HepG2 (cell line): ENCODE measurements around the gene VAV2. TPM values are rescaled to one million over a fixed set of nuclear protein-coding genes. Genes with fewer than 3 reads are reported as not detected.

Experiments used
- ATAC-seq: fragments of 200-7000 bp; cut with Tn5 transposase; 3 replicates; pipeline ENCODE4 v1.9.1; 2020; ENCODE audit warnings: mild to moderate bottlenecking, moderate library complexity
- BruUV-seq: library from RNA; stranded (reverse); fragments of 400-500 nt; replicated peaks from 2 replicates; lab custom pipeline; 2021; lab: Mats Ljungman, UMichigan
- CTCF ChIA-PET: fragments of 300-600 bp; formaldehyde crosslinking; extraction: SDS; loops from one replicate; lab custom pipeline; 2021; ENCODE audit warnings: low total read pairs, inconsistent platforms, low intra/inter-chr PET ratio; lab: Yijun Ruan, JAX
- POLR2A ChIA-PET: fragments of 350-600 bp; sonication (Branson Sonifier 250); formaldehyde crosslinking; loops from one replicate; lab custom pipeline; 2020; ENCODE audit warnings: antibody characterized with exemption, inconsistent platforms; lab: Yijun Ruan, JAX
- DNase-seq: peaks from one replicate; pipeline ENCODE4 v3.0.0-alpha.2; 2015; ENCODE audit warnings: low spot score
- FAIRE-seq: peaks from 3 replicates; lab custom pipeline; 2011; peaks lifted over from hg19 to GRCh38; lab: Jason Lieb, UNC
- H2AFZ ChIP-seq: one replicate; pipeline ENCODE4 v1.6.1; 2011; ENCODE audit warnings: low read length, inconsistent platforms
- H3K27ac ChIP-seq: fragments of 300-600 bp; 3 replicates; pipeline ENCODE4 v1.8.0; 2011; ENCODE audit warnings: mixed run types, mild to moderate bottlenecking, mixed read lengths, low read length, inconsistent platforms; ENCODE audit not compliant: insufficient read depth; ENCODE audit errors: extremely low read length
- H3K27me3 ChIP-seq, 2 experiments: fragments of 200-600 bp in 1 of 2; 2 replicates in 1 of 2; 3 replicates in 1 of 2; pipeline versions ENCODE4 v1.6.0 to v1.8.0; 2011; ENCODE audit warnings: low read length in 2 of 2, mild to moderate bottlenecking in 2 of 2, moderate library complexity in 2 of 2, inconsistent platforms in 1 of 2; ENCODE audit not compliant: insufficient read depth in 2 of 2, control insufficient read depth in 1 of 2
- H3K36me3 ChIP-seq, 2 experiments: fragments of 200-600 bp in 1 of 2; replicated peaks in 1 of 2; 2 replicates in 1 of 2; 3 replicates in 1 of 2; pipeline versions ENCODE4 v1.5.1 to v1.8.0; 2011; ENCODE audit warnings: low read length in 2 of 2, inconsistent platforms in 1 of 2; ENCODE audit not compliant: insufficient read depth in 2 of 2, control insufficient read depth in 1 of 2
- H3K4me1 ChIP-seq: 2 replicates; pipeline ENCODE4 v1.5.1; 2012; ENCODE audit warnings: low read length, inconsistent platforms; ENCODE audit not compliant: insufficient read depth
- H3K4me2 ChIP-seq: 2 replicates; pipeline ENCODE4 v1.6.0; 2011; ENCODE audit warnings: low read depth, low read length, inconsistent platforms
- H3K4me3 ChIP-seq, 3 experiments: fragments of 200-600 bp in 1 of 3; sonication (generic), shearing (Covaris generic) in 1 of 3; replicated peaks in 1 of 3; 2 replicates each; pipeline ENCODE4 v1.5.1; 2011 to 2016; ENCODE audit warnings: low read length in 3 of 3, inconsistent platforms in 2 of 3, low read depth in 2 of 3, mild to moderate bottlenecking in 2 of 3, control low read depth in 1 of 3, mixed read lengths in 1 of 3; ENCODE audit not compliant: insufficient read depth in 1 of 3
- H3K79me2 ChIP-seq: one replicate; pipeline ENCODE4 v1.6.1; 2011; ENCODE audit warnings: low read length, inconsistent platforms; ENCODE audit not compliant: insufficient read depth
- H3K9ac ChIP-seq: 2 replicates; pipeline ENCODE4 v1.6.0; 2011; ENCODE audit warnings: mild to moderate bottlenecking, low read depth, low read length, inconsistent platforms; ENCODE audit not compliant: insufficient read depth
- H3K9me3 ChIP-seq: 2 replicates; pipeline ENCODE4 v1.5.1; 2012; ENCODE audit warnings: mild to moderate bottlenecking, low read length
- H4K20me1 ChIP-seq: 2 replicates; pipeline ENCODE4 v1.6.0; 2011; ENCODE audit warnings: inconsistent platforms, mild to moderate bottlenecking, low read length, moderate library complexity; ENCODE audit not compliant: insufficient read depth
- AKAP8 ChIP-seq: sonication (generic); formaldehyde crosslinking; IDR thresholded peaks from 2 replicates; pipeline ENCODE4 v1.5.1; 2020; ENCODE audit warnings: mild to moderate bottlenecking, missing genetic modification reagents
- HDAC6 ChIP-seq: fragments of 200-600 bp; sonication (generic); IDR thresholded peaks from 2 replicates; pipeline ENCODE4 v1.7.0; 2017; ENCODE audit warnings: mild to moderate bottlenecking, antibody characterized with exemption, low read length, low read depth
- HMG20B ChIP-seq: conservative IDR thresholded peaks from 2 replicates; pipeline ENCODE4 v1.6.1; 2016; ENCODE audit warnings: missing genetic modification reagents, missing compliant biosample characterization
- NFE2L1 ChIP-seq: sonication (generic); formaldehyde crosslinking; IDR thresholded peaks from 2 replicates; pipeline ENCODE4 v1.4.0; 2020; ENCODE audit warnings: missing genetic modification reagents, mild to moderate bottlenecking, borderline replicate concordance
- NFKBIZ ChIP-seq: IDR thresholded peaks from 2 replicates; pipeline ENCODE4 v1.6.1; 2018; ENCODE audit warnings: missing genetic modification reagents, missing compliant biosample characterization
- SMARCE1 ChIP-seq: fragments of 450-650 bp; IDR thresholded peaks from 2 replicates; pipeline ENCODE4 v1.6.1; 2017; ENCODE audit warnings: borderline replicate concordance
- XRCC5 ChIP-seq: fragments of 200-400 bp; formaldehyde crosslinking; optimal IDR thresholded peaks from 2 replicates; pipeline ENCODE3; 2017; ENCODE audit warnings: mild to moderate bottlenecking, low read length
- ZFP37 ChIP-seq: sonication (generic); formaldehyde crosslinking; IDR thresholded peaks from 2 replicates; pipeline ENCODE4 v1.4.0; 2020; ENCODE audit warnings: missing genetic modification reagents, borderline replicate concordance
- ZKSCAN1 ChIP-seq: fragments of 150-350 bp; IDR thresholded peaks from 2 replicates; pipeline ENCODE4 v1.6.1; 2014; ENCODE audit warnings: low read length
- ZMYM4 ChIP-seq: sonication (generic); formaldehyde crosslinking; IDR thresholded peaks from 2 replicates; pipeline ENCODE4 v1.8.1; 2023; ENCODE audit warnings: mild to moderate bottlenecking, missing genetic modification reagents
- ZNF484 ChIP-seq: sonication (generic); formaldehyde crosslinking; IDR thresholded peaks from 2 replicates; pipeline ENCODE4 v1.5.1; 2020; ENCODE audit warnings: mild to moderate bottlenecking, low read depth, missing genetic modification reagents, borderline replicate concordance
- ZNF7 ChIP-seq: IDR thresholded peaks from 2 replicates; pipeline ENCODE4 v1.6.1; 2016; ENCODE audit warnings: missing biosample characterization, missing genetic modification reagents
- WGBS: methylation state at CpG from one replicate; pipeline ENCODE4 v1.1.6; 2017; ENCODE audit warnings: low lambda C conversion rate; 5-methylcytosine and 5-hydroxymethylcytosine counted together
- in situ Hi-C: cut with HindIII; loops from 2 replicates; pipeline ENCODE4 v1.10.0; 2017; ENCODE audit warnings: low pct_unique_long_range_greater_than_20kb; ENCODE audit not compliant: extremely low pct_ligation_motif_present
- intact Hi-C: fragments of 100-400 bp; cut with micrococcal nuclease; formaldehyde crosslinking; loops from one replicate; pipeline ENCODE4 v1.10.0; 2022; ENCODE audit not compliant: unreplicated experiment
- polyA plus RNA-seq, 8 experiments: library from polyadenylated mRNA; depleted of rRNA in 3 of 8; stranded (reverse) in 7 of 8; unstranded in 1 of 8; fragments of >200 nt; fragmentation: Illumina TruSeq in 4 of 8; extraction: Trizol in 4 of 8; gene quantifications; 2 replicates each; pipeline versions ENCODE4 v1.2.1 to v1.2.3, GENCODE V29; 2011 to 2016; ENCODE audit warnings: low read depth in 4 of 8, missing spikeins in 1 of 8, mixed read lengths in 1 of 8; ENCODE audit not compliant: insufficient read depth in 1 of 8
- total RNA-seq, 5 experiments: library from RNA; depleted of rRNA; stranded (reverse); fragments of >200 nt; fragmentation: Illumina TruSeq; extraction: Trizol; gene quantifications; 2 replicates each; pipeline ENCODE4 v1.2.3, GENCODE V29; 2016; ENCODE audit warnings: low read depth in 1 of 5
- TF ChIP-seq, protein P1 (sequence below): IDR thresholded peaks from 2 replicates; pipeline ENCODE4 v1.6.1; 2016
- TF ChIP-seq, protein P2 (sequence below): sonication (generic); formaldehyde crosslinking; IDR thresholded peaks from 2 replicates; pipeline ENCODE4 v1.8.0; 2023; ENCODE audit warnings: mild to moderate bottlenecking, missing genetic modification reagents
- TF ChIP-seq, protein P3 (sequence below): sonication (generic); formaldehyde crosslinking; conservative IDR thresholded peaks from 2 replicates; pipeline ENCODE4 v1.8.0; 2022; ENCODE audit warnings: mild to moderate bottlenecking, moderate library complexity, missing genetic modification reagents

The VAV2 gene
- total and polyA plus RNA-seq, 2 of the 13 experiments (the other 11 are each of a cell fraction or from before 2014, with no cell fraction given), result 22.5 to 22.9 TPM

DNA sequence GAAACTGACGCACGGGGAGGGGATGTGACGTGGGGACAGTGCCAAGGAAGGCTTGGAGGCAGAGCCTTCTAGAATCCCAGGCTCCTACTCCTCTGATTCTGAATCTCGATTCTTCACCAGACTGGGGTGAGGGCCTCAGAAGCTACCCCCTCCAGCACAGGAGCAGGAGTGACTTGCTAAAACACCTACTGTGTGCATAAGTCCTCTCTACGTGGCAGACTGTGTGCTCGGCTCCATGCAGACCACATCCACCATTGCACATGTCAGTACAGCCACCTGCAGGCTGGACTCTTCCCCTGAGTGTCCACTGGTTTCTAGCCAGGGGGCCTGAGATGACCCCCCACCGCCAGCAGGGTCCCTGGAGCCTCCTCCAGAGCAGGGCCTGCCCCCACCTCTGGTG is 182.8 kb downstream of the VAV2 start:
- in situ Hi-C loops, result no loop called here

DNA sequence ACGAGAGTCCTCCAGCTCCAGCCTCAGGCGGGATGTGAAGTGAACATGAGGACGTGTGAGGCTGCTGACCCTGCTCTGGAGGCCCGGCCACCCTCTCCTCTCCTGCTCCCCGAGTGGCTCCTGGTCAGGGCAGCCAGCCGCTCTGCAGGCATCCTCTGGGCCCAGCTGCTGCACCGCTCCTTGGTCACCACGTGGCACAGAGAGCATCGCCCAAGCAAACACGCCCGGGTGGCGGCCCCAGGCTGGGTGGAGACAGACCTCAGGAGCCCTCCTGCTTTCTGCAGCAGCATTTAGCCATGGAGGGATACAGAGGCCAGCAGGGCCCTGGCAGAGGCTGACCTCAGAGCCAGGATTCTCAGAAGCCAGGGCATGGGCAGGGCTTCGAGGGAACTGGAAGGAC is 184.3 kb downstream of the VAV2 start:
- Histone ChIP-seq H3K79me2 (no peaks in the 10 kb centered on the region), H2AFZ (no peak overlapping the region), H3K4me3 (no peak overlapping the region), H4K20me1 (peaks cover 1% of the 10 kb centered on the region; the same call in 1 of the 2 replicates), H3K27ac (no peak overlapping the region), H3K27me3 (no peaks in the 10 kb centered on the region), H3K9me3 (no peaks in the 10 kb centered on the region), H3K9ac (no peak overlapping the region), H3K36me3 (peaks cover 29 to 46% of the 10 kb centered on the region in 2 experiments), H3K4me1 (peaks cover 16% of the 10 kb centered on the region), H3K4me2 (no peak overlapping the region)
- intact Hi-C loops (no loop called here), in situ Hi-C loops (no loop called here)
- DNase-seq (no peak), FAIRE-seq (no peak), ATAC-seq (no peak)
- ChIA-PET POLR2A (no interaction called here), CTCF (no interaction called here)
- WGBS, result 100% methylated on average over 6 of the region's 13 CpGs
- BruUV-seq, result no TSS peak
- TF ChIP-seq, protein P1, sequence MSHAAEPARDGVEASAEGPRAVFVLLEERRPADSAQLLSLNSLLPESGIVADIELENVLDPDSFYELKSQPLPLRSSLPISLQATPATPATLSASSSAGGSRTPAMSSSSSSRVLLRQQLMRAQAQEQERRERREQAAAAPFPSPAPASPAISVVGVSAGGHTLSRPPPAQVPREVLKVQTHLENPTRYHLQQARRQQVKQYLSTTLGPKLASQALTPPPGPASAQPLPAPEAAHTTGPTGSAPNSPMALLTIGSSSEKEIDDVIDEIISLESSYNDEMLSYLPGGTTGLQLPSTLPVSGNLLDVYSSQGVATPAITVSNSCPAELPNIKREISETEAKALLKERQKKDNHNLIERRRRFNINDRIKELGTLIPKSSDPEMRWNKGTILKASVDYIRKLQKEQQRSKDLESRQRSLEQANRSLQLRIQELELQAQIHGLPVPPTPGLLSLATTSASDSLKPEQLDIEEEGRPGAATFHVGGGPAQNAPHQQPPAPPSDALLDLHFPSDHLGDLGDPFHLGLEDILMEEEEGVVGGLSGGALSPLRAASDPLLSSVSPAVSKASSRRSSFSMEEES (CRISPR knock-in tag), result no peak
- TF ChIP-seq ZNF484 (CRISPR knock-in tag) (no peak), NFE2L1 (CRISPR knock-in tag) (no peak), ZNF7 (CRISPR knock-in tag) (no peak), AKAP8 (CRISPR knock-in tag) (no peak), ZFP37 (CRISPR knock-in tag) (no peak), HDAC6 (no peak), SMARCE1 (no peak), ZMYM4 (CRISPR knock-in tag) (no peak), NFKBIZ (no peak), HMG20B (CRISPR knock-in tag) (no peak)
- TF ChIP-seq, protein P2, sequence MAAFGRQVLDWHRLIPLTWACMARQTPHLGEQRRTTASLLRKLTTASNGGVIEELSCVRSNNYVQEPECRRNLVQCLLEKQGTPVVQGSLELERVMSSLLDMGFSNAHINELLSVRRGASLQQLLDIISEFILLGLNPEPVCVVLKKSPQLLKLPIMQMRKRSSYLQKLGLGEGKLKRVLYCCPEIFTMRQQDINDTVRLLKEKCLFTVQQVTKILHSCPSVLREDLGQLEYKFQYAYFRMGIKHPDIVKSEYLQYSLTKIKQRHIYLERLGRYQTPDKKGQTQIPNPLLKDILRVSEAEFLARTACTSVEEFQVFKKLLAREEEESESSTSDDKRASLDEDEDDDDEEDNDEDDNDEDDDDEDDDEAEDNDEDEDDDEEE (CRISPR knock-in tag), result no peak
- TF ChIP-seq, protein P3, sequence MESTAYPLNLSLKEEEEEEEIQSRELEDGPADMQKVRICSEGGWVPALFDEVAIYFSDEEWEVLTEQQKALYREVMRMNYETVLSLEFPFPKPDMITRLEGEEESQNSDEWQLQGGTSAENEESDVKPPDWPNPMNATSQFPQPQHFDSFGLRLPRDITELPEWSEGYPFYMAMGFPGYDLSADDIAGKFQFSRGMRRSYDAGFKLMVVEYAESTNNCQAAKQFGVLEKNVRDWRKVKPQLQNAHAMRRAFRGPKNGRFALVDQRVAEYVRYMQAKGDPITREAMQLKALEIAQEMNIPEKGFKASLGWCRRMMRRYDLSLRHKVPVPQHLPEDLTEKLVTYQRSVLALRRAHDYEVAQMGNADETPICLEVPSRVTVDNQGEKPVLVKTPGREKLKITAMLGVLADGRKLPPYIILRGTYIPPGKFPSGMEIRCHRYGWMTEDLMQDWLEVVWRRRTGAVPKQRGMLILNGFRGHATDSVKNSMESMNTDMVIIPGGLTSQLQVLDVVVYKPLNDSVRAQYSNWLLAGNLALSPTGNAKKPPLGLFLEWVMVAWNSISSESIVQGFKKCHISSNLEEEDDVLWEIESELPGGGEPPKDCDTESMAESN (CRISPR knock-in tag), result no peak

More for the DNA sequence above, 182.8 kb downstream of the VAV2 start:
- ATAC-seq, result no peak
- H3K9me3 ChIP-seq, result no peaks in the 10 kb centered on the region
- H3K4me1 ChIP-seq, result peaks cover 27% of the 10 kb centered on the region
- H3K4me3 ChIP-seq, result no peak overlapping the region
- H4K20me1 ChIP-seq, result peaks cover 9% of the 10 kb centered on the region; the same call in 1 of the 2 replicates
- no peak overlapping the region for H3K4me2 ChIP-seq
- no peaks in the 10 kb centered on the region for H3K27me3 ChIP-seq
- 97% methylated on average over 6 of the region's 7 CpGs for WGBS
- POLR2A ChIA-PET, result no interaction called here
- BruUV-seq, result no TSS peak
- no peak for FAIRE-seq
- H2AFZ ChIP-seq, result no peak overlapping the region
- H3K27ac ChIP-seq, result no peak overlapping the region
- peak; percentile 67; the same call in 1 of the 2 replicates for TF ChIP-seq ZKSCAN1
- no peak for TF ChIP-seq XRCC5
- TF ChIP-seq, all 625 proteins: peak for 1
- intact Hi-C loops, result no loop called here
- no peak for DNase-seq
- Histone ChIP-seq H3K79me2 (no peaks in the 10 kb centered on the region), H3K9ac (no peak overlapping the region), H3K36me3 (peaks cover 29 to 43% of the 10 kb centered on the region in 2 experiments)
- CTCF ChIA-PET, result no interaction called here
